C4-2B (cell line): ENCODE data around the gene PITX3.
"Not testable (repeated sequence)": the region's sequence is repeated elsewhere in the genome, so short reads cannot be mapped to it uniquely, and the experiment has no call there.

ENCODE experiments used
- H3K27ac ChIP-seq: fragments of 450-650 bp; 2 replicates; pipeline ENCODE4 v1.5.1; 2017
- CTCF ChIP-seq: fragments of 450-650 bp; conservative IDR thresholded peaks from 2 replicates; pipeline ENCODE4 v1.5.1; 2017; ENCODE audit warnings: mild to moderate bottlenecking
- ZFX ChIP-seq: fragments of 450-650 bp; IDR thresholded peaks from 2 replicates; pipeline ENCODE4 v1.6.1; 2017

PITX3 gene

GRCh38 chr10:102202386-102202785 is 38.9 kb downstream of the PITX3 start:
- TF ChIP-seq CTCF (no peak), ZFX (no peak)
- no peak overlapping the region for H3K27ac ChIP-seq

DNA sequence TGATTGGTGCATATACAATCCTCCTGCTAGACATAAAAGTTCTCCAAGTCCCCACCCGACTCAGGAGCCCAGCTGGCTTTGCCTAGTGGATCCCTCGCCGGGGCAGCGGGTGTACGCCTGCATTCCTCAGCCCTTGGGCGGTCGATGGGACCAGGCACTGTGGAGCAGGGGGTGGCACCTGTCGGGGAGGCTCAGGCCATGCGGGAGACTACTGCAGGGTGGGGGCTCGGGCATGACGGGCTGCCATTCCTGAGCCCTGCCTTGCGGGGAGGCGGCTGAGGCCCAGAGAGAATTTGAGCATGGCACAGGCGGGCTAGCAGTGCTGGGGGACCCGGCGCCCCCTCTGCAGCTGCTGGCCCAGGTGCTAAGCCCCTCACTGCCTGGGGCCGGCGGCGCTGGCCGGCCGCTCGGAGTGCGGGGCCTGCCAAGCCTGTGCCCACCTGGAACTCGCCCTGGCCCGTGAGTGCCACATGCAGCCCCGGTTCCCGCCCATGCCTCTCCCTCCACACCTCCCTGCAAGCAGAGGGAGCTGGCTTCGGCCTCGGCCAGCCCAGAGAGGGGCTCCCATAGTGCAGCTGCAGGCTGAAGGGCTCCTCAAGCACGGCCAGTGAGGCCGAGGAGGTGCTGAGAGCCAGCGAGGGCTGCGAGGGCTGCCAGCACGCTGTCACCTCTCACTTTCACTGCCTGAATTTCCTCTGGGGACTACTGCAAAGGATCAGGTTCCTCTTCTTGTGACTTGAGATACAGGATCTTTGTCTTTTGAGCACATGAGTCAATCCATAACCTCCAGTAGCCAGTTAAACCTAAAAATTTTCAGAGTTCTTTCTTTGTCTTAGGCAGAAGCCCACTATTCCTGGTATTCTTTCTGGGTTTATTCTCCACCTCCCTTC is 40.3 kb downstream of the PITX3 start:
- no peak overlapping the region for H3K27ac ChIP-seq
- TF ChIP-seq ZFX (no peak), CTCF (no peak)

DNA sequence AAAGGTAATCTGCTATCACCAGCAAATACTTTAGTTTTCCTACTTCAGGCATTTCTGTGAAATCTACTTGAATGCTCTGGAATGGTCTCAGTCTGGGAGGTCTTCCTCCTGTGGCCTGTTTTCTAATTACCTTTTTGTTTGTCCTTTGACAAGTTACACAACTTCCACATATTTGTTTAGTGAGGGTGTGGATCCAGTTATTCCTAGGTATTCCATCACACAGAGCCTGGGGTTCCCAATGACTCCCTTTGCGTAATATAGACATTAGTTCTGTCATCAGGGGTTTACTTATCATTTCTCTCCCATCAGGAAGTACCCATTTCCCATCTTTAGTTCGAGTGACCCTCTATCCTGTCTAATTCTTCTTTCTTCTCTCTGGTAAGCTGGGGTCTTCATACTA is 43.3 kb downstream of the PITX3 start:
- H3K27ac ChIP-seq, result no peak overlapping the region
- TF ChIP-seq CTCF, result no peak

DNA sequence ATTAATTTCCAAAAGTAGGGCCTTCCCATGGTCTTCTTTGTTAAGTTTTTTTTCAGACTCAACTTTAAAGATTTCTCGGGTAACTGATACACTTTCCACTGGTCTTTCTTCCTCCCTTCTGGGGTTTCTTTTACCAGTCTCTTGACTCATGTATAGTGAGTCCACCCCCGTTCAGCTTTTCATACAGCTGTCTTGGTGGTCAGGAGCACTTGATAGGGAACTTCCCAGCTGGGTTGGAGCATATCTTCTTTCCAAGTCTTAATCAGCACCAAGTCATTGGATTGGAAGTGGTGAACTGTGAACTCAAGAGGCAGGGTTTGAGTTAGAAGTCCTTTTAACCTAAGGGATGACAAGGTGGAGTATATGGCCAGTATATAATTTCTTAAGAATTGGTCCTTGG is 44.4 kb downstream of the PITX3 start:
- TF ChIP-seq ZFX (no peak), CTCF (no peak)
- no peak overlapping the region for H3K27ac ChIP-seq

DNA sequence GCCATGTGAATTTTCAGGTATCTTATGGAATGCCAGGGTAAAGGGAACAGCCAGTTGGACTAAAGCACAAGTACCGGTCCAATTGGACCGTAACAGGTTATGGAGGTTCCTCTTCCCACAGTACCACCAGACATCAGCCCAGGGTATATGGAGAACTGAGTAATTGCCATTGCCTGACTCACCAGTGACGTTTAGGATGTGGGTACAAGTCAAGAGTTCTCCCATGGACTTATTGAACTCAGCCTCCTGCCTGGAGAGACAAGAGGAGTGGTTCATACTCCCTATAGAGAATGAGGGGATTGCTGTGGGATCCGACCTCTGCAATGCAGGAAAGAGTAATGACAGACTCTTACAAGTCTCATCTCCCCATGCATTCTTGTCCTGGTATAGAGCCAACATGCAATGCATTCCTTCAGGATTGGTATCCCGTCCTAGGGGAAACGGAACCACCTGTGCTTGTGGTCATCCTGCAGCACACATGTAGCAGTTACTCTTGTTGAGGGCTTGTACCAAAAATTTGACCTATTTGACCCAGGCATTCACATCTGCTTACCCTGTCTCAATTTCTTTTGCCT is 45.9 kb downstream of the PITX3 start:
- H3K27ac ChIP-seq, result no peak overlapping the region
- no peak for TF ChIP-seq ZFX
- no peak for TF ChIP-seq CTCF

- no peak overlapping the region for H3K27ac ChIP-seq
- TF ChIP-seq ZFX (no peak), CTCF (no peak)
Measured at GRCh38 chr10:102191956-102192355, 49.4 kb downstream of the PITX3 start.

- H3K27ac ChIP-seq, result not testable (repeated sequence)
Measured at GRCh38 chr10:102188941-102189898, 52.1 kb downstream of the PITX3 start.
